Embryonic facial prominence (tissue), 1 donor: Measurements from ENCODE around the gene MEDAG.

ENCODE experiments used
- DNase-seq: peaks from one replicate; pipeline ENCODE4 v3.0.0-alpha.2; 2016; ENCODE audit errors: extremely low spot score

MEDAG gene

DNA sequence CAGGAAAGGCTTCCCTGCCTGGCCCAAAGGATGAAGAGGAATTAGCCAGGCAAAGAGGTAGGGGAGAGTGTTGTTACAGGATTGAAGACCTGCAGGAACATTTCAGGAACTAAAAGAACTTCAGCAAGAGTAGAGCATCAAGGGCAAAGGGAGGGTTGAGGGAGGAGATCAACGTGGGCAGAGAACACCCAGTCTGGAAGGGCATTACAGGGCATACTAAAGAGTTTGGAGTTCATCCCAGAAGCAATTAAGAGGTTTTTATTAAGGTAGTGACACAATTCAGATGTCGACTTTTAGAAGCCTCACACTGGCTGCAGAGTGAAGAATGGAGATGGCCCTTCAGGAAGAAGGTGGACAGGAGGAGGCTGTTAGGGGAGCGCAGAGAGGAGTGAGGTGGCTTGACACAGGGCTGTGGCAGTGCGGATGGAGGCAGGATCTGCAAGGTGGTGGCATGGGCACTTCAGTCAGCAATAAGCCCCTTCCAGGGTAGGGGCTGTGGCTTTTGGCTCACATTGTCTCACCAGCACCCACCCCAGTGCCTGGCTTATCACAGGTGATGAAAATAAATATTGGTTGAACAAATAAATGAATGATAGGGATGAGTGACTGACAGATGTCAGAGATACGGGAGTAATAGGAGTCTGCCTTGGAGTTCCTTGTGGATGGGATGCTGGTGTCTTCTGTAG, 51.3 kb downstream of the MEDAG start:
- no peak for DNase-seq

DNA sequence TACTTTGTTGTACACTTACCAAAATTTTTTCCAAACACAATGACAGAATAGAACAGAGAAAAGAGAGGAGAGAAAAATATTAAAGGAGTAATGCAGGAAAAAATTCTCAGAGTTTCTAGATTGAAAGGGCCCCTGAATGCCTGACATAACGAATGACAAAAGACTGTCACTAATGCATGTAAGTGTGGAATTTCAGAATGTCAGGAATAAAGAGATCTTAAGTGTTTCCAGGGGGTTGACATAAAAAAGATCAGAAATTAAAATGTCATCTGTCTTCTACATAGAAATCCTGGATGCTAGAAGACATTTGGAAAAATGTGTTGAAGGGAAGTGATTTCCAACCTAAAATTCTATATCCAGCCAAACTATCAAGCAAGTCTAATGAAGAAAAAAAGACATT, 53.6 kb downstream of the MEDAG start:
- no peak for DNase-seq

DNA sequence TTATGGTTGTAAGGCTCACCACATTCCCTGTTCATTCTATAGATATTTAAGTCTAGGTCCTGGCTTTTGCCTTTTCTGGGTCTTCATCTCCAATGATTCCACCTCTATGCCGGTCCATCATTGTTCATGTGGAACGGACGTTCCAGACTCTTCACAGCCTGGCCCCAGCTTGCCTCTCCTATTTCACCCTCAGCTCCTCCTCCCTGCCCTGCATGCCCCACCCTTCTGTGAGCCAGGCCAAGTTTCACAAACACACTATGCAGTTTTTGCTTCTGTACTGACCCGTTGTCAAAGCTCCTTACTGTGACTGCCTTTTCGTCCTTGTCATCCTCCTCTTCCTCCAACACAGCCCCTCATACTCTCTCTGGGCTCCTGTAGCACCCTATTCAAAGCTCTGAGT, 57.7 kb downstream of the MEDAG start:
- no peak for DNase-seq

DNA sequence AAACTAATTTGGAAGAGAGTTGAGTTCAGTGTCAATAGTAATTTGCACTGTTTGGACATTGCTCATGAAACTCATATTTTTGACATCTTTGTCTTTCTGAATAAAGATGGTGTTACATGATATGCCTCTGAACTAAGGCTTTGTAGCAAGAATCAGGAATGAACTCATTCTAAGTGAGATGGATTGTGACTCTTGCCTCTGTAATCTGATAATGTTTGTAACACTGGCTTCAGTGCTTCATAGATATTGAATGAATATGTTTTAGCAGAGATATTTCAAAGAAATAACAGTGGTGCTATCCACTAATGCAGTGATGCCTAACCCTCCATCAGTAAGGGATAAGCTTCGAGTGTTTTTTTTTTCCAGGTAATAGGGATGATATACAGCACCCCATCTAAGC, 59.3 kb downstream of the MEDAG start:
- DNase-seq: no peak

DNA sequence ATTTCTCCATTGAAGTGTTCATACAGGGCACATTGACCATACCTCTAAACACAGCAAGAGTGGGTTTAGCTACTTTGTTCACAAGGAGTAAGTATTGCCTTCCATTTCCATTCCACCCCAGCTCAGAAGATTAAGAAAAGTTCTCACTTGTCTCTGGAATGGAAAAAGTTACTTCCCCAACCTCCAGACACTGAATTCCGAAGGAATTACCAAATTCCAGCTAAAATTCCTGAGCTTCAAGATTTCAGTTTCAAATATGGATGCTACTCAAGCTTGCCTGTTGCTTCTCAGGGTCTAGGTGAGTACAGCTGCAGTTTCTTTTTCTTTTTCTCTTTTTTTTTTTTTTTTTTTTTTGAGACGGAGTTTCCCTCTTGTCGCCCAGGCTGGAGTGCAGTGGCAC, 60.0 kb downstream of the MEDAG start:
- no peak for DNase-seq

DNA sequence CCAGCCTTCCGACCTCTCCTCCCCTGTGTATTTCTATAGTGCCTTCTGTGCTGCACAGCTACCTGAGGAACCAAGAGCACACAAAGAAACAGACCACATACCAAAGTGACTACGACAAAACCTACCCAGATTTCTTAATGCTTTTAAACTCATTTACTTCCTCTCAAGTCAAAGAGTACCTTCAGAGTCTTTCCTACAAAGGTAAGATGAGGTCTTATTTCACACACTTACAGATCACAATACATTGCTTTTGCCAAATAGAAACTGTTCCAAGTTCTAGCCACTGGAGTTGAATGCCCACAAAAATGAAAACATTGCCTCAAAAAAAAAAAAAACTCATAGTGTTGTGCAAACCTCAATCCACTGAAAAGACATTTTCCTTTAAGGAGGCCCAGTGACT, 62.8 kb downstream of the MEDAG start:
- no peak for DNase-seq

DNA sequence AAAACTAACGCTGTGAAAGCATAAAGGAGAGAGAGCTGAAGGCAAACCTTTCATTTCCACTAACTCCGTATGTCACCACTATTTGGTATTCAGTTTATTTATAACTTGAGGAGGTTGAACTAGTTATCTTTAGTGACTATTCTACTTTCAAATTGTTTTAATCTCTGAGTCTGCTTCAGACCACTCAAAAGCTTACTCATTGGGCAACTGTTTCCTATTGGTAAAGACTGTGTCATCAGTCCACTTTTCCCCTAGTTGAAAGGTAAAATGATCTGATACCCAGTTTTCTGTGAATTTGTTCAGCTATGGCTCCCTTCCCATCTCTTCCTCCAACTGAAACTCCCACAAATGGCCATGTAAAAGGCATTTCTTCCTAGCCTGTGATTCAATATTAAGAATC, 65.5 kb downstream of the MEDAG start:
- no peak for DNase-seq

DNA sequence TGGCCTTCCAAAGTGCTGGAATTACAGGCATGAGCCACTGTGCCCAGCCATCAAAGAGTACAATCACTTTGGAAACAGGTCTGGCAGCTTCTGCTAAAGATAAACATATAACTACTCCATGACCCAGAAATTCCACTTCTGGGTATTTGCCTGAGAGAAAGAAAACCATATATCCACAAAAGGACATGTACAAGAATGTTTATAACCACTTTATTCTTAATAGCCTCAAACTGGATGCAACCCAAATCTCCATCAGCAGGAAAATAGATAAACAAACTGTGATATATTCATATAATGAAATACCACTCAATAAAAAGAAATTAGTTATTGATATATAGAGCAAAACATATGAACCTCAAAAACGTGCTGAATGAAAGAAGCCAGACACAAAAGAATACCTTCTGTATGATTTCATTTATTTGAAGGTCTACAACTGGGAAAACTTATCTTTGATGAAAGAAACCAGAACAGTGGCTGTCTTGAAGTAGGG, 66.9 kb downstream of the MEDAG start:
- DNase-seq: no peak

DNA sequence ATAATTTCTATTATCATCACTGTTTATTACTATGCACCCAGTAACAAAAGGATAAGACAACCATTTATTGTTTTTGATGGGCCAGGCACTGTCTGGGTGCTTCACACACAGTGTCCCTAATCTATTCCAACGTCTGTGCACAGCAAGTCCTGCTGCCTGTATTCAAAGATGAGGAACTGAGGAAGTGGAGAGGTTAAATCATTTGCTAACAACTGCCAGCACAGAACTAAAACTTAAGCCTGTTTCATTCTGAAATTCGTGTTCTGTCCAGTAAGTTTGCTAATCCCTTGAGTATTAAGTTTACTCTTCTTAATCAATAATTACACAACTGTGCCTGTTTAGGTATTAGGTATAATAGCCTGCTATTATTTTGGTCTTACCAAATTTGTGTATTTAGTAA, 68.3 kb downstream of the MEDAG start:
- DNase-seq: no peak
